ENCODE measurements around the gene SRPK3.

Gene SRPK3

DNA sequence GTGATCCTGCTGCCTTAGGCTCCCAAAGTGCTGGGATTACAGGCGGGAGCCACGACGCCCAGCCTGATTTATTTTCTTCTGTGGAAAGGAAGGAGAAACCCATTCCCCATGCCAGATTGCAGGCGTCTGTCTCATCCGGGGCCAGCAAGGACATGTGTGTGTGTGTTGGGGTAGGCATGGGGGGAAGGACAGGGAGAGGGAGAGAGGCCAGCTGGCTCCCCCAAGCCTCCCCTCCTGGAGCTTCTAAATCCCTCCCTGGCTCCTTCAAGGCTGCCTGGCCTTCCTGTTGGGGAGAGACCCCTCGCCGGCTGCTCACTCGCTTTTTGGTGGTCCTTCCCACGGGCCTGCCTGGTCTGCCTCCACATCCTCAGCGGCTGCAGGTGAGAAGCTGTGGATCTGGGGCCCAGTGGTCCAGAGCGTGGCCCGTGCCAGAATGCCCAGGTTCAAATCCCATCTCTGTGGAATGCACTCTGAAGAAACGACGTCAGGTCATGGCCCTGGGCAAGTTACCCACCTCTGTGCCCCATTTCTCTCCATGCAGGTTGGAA is 18.1 kb upstream of the SRPK3 start:
- Histone ChIP-seq H3K27me3 (ENCODE audit: insufficient read depth, low read length) (no peaks in the 10 kb centered on the region), H3K9me3 (ENCODE audit: low read length) (no peaks in the 10 kb centered on the region), H2AFZ (ENCODE audit: low read depth, low read length) (no peak overlapping the region), H3K36me3 (ENCODE audit: insufficient read depth, low read length) (no peaks in the 10 kb centered on the region), H3K4me1 (ENCODE audit: insufficient read depth, low read length) (peaks cover 30% of the 10 kb centered on the region), H3K4me3 (ENCODE audit: low read length) (no peak overlapping the region)

DNA sequence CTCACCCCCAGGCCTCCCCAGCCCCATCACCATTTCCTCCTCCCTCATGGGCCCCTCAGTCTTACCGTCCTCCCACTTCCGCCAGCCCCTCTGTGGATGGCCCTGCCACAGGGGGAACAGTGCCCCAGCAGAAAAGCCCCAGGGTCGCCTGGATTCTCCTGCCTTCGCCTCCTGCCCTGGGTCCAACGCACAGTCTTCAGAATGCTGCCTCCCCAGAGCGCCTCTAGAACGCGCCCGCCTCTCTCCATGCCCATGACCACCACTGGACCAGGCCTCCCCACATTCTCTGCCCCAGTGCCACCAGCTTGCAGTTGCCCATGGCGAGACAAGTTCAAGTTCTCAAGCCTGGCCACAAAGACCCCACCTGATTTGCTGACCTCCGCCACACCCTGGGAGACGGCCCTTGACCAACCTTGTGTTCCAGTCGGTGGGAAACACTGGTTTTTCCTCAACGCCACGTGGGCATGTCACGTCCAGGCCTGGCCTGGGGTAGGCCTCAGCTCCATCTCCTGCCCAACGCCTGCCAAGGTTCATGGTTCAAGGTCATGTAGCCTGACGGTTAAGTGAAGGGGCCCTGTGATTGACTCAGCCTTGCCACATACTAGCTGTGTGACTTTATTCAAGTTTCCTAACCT is 17.4 kb upstream of the SRPK3 start:
- no peaks in the 10 kb centered on the region for H3K36me3 ChIP-seq (ENCODE audit: insufficient read depth, low read length)
- H3K4me1 ChIP-seq (ENCODE audit: insufficient read depth, low read length), result peaks cover 30% of the 10 kb centered on the region
- H3K9me3 ChIP-seq (ENCODE audit: low read length), result no peaks in the 10 kb centered on the region
- no peaks in the 10 kb centered on the region for H3K27me3 ChIP-seq (ENCODE audit: insufficient read depth, low read length)
- no peak overlapping the region for H2AFZ ChIP-seq (ENCODE audit: low read depth, low read length)
- no peak overlapping the region for H3K4me3 ChIP-seq (ENCODE audit: low read length)

DNA sequence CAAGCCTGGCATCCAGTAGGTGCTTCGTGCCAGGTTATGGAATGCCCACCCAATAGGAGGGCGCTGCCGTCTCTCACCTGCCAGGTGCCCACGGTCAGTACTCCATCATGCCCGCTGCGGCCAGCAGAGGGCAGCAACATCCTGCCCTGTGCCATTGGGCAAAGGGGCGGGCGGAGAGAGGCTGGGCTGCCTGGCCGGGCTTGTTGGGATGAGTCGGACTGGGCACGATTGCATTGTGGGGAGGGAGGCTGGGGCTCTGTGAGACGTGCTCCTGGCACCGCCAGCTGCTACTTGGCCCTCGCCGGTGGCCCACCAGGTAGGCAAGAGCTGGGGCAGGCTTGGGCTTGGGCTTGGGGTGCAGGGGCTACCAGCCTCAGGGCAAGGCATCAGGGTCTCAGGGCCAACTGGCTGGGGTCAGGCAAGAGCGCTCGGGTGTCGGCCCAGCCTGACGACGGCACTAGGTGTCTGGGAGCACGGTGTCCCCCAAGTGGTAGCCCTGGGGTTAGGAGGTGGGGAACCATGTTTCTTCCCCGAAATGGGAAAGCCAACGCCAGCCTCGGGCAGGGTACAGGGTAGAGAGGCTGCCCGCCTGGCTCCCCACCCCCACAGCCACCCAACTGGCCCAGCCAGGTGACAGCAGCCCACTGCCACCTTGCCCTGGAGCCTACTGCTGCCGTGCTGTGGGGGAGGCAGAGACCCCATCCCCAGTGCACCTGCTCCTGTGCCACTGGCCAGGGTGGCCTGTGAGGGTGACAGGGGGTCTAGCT is 16.7 kb upstream of the SRPK3 start, which contains the start of gene PLXNB3:
Gene PLXNB3, plus strand, starts transcription at position 261 of the 767 bp plus-strand sequence. CDS start 1,287 bp downstream, outside the sequence.
- Histone ChIP-seq H3K4me1 (ENCODE audit: insufficient read depth, low read length) (peaks cover 30% of the 10 kb centered on the region), H2AFZ (ENCODE audit: low read depth, low read length) (no peak within 1 kb of the TSS), H3K27me3 (ENCODE audit: insufficient read depth, low read length) (no peaks in the 10 kb centered on the region), H3K4me3 (ENCODE audit: low read length) (no peak within 1 kb of the TSS), H3K9me3 (ENCODE audit: low read length) (no peaks in the 10 kb centered on the region), H3K36me3 (ENCODE audit: insufficient read depth, low read length) (no peaks in the 10 kb centered on the region)

DNA sequence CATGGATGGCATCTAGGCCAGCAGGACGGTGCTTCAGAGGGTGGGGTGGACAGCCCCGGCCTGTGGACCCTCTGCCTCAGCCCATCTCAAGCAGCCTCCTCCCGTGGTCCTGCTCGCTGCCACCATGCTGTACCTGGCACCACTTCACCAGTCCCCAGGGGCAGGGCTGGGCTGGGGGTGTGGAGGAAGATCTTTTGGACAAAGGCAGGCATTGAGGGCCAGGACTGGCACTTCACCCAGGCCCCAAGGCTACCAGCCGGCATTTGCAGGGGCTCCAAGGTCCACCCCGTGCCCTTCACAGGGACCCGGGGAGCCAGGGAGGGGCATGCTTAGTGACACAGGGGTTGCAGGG is 16.1 kb upstream of the SRPK3 start:
- Histone ChIP-seq H3K4me1 (ENCODE audit: insufficient read depth, low read length) (peaks cover 30% of the 10 kb centered on the region), H3K4me3 (ENCODE audit: low read length) (no peak overlapping the region), H2AFZ (ENCODE audit: low read depth, low read length) (no peak overlapping the region), H3K9me3 (ENCODE audit: low read length) (no peaks in the 10 kb centered on the region), H3K27me3 (ENCODE audit: insufficient read depth, low read length) (no peaks in the 10 kb centered on the region), H3K36me3 (ENCODE audit: insufficient read depth, low read length) (no peaks in the 10 kb centered on the region)

DNA sequence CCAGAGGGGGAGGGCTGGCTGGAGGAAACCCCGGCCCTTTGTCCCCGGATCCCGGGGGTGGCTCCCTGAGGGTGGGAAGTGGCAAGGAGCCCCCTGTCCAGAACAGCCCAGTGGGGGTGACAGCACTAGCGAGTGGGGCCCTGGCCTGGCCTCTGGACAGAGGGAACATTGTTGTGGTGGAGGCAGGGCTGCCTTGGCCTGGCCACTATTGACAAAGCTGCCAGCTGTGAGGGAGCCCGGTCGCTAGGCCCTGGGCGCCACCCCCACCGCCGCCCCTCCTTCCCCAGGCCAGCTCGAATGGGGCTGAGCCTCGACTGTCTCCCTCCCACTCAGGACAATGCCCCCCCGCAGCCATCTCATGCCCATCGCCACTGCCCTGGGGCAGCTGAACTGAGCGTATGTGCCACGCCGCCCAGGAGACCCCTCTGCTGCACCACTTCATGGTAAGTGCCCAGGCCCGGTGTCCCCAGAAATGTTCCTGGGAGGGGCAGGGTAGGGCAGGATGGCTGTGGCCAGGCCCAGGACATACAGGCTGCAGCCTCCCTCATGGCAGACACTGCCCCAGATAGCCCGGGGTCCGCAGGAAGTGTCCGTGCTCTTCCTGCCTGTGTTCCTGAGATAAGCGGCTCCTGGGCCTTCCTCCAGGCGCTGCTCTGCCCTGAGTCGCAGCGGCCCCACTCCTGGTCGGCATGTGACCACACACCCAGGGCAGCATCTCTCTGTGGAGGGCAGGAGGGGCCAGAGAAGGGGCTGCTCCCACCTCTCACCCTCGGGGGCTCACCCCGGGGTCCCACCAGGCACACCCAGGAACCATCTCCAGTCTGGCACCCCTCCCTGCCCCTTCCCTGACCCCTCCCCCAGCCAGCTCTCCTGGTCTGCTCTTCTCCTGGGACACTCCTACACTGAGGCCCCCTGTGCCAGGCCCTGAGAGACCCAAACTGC is 15.4 kb upstream of the SRPK3 start:
- peak overlapping the region; percentile 33 for H2AFZ ChIP-seq (ENCODE audit: low read depth, low read length)
- H3K27me3 ChIP-seq (ENCODE audit: insufficient read depth, low read length), result no peaks in the 10 kb centered on the region
- H3K4me1 ChIP-seq (ENCODE audit: insufficient read depth, low read length), result peaks cover 30% of the 10 kb centered on the region
- H3K9me3 ChIP-seq (ENCODE audit: low read length), result no peaks in the 10 kb centered on the region
- peak overlapping the region; percentile 41 for H3K4me3 ChIP-seq (ENCODE audit: low read length)
- no peaks in the 10 kb centered on the region for H3K36me3 ChIP-seq (ENCODE audit: insufficient read depth, low read length)

DNA sequence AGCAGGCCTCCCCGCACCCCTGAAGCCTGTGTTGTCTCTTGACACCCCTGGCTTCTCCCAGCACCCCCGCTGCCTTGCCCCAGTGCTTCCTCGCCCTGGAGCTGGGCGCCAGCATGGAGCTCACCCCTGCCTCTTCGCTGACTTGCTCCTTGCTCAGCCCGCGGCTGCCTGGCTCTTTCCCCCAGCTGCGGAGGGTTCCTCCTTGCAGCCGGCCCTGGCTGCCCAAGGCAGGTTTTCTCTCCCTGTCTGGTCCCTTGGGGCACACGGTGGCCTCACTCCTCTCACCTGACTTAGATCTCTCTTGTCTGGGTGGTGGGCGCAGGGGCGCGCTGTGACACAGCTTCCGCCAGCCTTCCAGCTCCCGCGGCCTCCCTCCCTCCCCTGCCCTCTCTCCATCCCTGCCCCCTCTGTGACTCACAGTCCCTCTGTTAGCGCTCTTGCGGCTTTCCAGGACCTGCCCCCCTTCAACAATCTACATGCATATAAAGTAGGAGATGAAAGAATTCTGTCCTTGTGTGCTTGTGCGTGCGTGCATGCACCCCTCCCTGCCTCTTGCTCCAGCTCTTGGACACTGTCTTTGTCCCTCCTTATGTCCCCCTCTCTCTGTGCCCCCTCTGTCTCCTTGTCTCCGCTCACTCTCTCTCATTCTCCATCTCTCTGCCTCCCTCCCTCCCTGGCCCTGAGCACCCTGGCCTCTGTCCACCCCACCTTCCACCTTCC is 14.6 kb upstream of the SRPK3 start:
- Histone ChIP-seq H3K4me1 (ENCODE audit: insufficient read depth, low read length) (peaks cover 30% of the 10 kb centered on the region), H2AFZ (ENCODE audit: low read depth, low read length) (peak overlapping the region; percentile 33), H3K36me3 (ENCODE audit: insufficient read depth, low read length) (no peaks in the 10 kb centered on the region), H3K4me3 (ENCODE audit: low read length) (peak overlapping the region; percentile 41), H3K27me3 (ENCODE audit: insufficient read depth, low read length) (peaks cover 7% of the 10 kb centered on the region), H3K9me3 (ENCODE audit: low read length) (no peaks in the 10 kb centered on the region)

DNA sequence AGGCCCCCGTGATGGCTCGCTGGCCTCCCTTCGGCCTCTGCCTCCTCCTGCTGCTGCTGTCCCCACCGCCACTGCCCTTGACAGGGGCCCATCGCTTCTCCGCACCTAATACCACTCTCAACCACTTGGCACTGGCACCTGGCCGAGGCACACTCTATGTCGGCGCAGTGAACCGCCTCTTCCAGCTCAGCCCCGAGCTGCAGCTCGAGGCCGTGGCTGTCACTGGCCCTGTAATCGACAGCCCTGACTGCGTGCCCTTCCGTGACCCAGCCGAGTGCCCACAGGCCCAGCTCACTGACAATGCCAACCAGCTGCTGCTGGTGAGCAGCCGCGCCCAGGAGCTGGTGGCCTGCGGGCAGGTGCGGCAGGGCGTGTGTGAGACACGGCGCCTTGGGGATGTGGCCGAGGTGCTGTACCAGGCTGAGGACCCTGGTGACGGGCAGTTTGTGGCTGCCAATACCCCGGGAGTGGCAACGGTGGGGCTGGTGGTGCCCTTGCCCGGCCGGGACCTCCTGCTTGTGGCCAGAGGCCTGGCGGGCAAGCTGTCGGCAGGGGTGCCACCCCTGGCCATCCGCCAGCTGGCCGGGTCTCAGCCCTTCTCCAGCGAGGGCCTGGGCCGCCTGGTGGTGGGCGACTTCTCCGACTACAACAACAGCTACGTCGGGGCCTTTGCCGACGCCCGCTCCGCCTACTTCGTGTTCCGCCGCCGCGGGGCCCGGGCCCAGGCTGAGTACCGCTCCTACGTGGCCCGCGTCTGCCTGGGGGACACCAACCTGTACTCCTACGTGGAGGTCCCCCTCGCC is 13.8 kb upstream of the SRPK3 start:
- no peak overlapping the region for H2AFZ ChIP-seq (ENCODE audit: low read depth, low read length)
- H3K27me3 ChIP-seq (ENCODE audit: insufficient read depth, low read length), result peaks cover 7% of the 10 kb centered on the region
- H3K4me1 ChIP-seq (ENCODE audit: insufficient read depth, low read length), result peaks cover 30% of the 10 kb centered on the region
- no peak overlapping the region for H3K4me3 ChIP-seq (ENCODE audit: low read length)
- H3K9me3 ChIP-seq (ENCODE audit: low read length), result no peaks in the 10 kb centered on the region
- H3K36me3 ChIP-seq (ENCODE audit: insufficient read depth, low read length), result no peaks in the 10 kb centered on the region

DNA sequence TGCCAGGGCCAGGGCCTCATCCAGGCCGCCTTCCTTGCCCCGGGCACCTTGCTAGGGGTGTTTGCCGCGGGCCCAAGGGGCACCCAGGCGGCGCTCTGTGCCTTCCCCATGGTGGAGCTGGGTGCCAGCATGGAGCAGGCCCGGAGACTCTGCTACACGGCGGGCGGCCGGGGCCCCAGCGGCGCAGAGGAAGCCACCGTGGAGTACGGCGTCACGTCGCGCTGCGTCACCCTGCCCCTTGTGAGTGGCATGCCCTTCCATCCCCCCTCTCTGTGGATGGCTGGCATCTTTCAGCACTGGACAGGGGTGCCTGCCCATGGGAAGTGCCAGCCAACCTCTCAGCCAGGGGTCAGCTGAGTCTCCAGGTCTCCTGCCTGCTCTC is 13.2 kb upstream of the SRPK3 start:
- H3K27me3 ChIP-seq (ENCODE audit: insufficient read depth, low read length), result peaks cover 7% of the 10 kb centered on the region
- no peak overlapping the region for H2AFZ ChIP-seq (ENCODE audit: low read depth, low read length)
- H3K4me1 ChIP-seq (ENCODE audit: insufficient read depth, low read length), result peaks cover 30% of the 10 kb centered on the region
- no peaks in the 10 kb centered on the region for H3K9me3 ChIP-seq (ENCODE audit: low read length)
- no peaks in the 10 kb centered on the region for H3K36me3 ChIP-seq (ENCODE audit: insufficient read depth, low read length)
- no peak overlapping the region for H3K4me3 ChIP-seq (ENCODE audit: low read length)

DNA sequence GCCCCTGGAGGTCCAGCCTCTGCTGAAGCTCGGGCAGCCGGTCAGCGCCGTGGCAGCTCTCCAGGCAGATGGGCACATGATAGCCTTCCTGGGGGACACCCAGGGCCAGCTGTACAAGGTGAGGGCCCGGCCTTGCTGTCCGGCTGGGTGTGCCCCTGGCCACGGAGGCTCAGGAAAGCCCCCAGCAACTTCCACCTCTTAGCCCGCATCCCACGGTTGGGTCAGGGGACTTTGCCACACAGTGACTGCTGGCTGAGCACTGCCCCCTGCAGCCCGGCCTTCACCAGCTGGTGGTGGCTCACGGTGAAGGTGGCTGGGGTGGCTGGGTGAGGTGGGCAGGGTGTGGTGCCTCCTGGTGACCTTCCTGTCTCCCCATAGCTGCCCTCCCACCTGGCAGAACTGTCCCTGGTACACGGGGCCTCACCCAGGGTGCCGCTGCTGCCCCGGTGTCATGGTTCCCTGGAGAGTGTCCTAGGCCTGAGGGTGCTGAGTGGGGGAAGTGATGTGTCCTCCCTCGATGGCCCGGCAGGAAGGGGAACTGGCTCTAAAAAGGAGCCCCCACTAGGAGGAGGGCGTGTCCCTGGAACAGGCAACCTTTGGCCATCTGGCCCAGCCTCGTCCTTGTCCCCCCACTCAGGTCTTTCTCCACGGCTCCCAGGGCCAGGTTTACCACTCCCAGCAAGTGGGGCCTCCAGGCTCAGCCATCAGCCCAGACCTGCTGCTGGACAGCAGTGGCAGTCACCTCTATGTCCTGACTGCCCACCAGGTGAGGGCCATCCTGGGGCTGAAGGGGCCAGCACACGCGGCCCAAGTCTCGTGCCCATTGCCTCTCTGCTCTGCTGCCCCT is 12.3 kb upstream of the SRPK3 start:
- H3K4me3 ChIP-seq (ENCODE audit: low read length), result no peak overlapping the region
- no peaks in the 10 kb centered on the region for H3K9me3 ChIP-seq (ENCODE audit: low read length)
- no peaks in the 10 kb centered on the region for H3K36me3 ChIP-seq (ENCODE audit: insufficient read depth, low read length)
- H3K4me1 ChIP-seq (ENCODE audit: insufficient read depth, low read length), result peaks cover 30% of the 10 kb centered on the region
- H3K27me3 ChIP-seq (ENCODE audit: insufficient read depth, low read length), result peaks cover 7% of the 10 kb centered on the region
- H2AFZ ChIP-seq (ENCODE audit: low read depth, low read length), result no peak overlapping the region

DNA sequence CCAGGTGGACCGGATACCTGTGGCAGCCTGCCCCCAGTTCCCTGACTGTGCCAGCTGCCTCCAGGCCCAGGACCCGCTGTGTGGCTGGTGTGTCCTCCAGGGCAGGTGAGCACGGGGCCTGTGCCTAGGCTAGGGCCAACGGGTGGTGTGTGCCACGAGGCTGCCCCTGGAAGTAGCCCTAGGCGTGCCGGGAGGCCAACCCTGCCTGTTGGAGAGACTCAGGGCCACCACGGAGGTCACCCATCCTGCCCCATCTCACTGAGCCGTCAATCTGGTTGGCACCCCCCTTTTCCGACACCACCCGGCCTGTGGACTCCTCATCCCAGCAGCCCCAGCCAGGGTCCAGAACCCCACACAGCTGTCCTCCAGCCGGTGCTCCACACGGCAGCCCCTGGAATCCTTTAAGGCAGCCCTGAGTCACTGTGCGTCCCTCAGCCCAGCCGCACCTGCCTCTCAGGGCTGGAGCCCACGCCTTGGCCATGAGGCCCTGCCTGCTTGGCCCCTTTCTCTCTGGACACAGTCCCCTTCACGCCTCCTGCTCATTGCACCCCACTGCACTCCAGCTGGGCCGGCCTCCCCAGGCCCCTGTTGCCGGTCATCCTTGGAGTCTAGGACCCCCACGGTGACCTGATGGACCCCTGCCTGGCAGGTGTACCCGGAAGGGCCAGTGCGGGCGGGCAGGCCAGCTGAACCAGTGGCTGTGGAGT is 11.5 kb upstream of the SRPK3 start:
- H3K27me3 ChIP-seq (ENCODE audit: insufficient read depth, low read length), result peaks cover 7% of the 10 kb centered on the region
- no peaks in the 10 kb centered on the region for H3K9me3 ChIP-seq (ENCODE audit: low read length)
- H3K4me3 ChIP-seq (ENCODE audit: low read length), result no peak overlapping the region
- H3K36me3 ChIP-seq (ENCODE audit: insufficient read depth, low read length), result no peaks in the 10 kb centered on the region
- H3K4me1 ChIP-seq (ENCODE audit: insufficient read depth, low read length), result peaks cover 28% of the 10 kb centered on the region
- H2AFZ ChIP-seq (ENCODE audit: low read depth, low read length), result no peak overlapping the region

Measured in neuron (in vitro differentiated cells).